NCI-H510A treated with DMSO at 0.1 percent for 48 hours (cell line): ENCODE results near the gene NETO1.
A peak's percentile ranks its signal among the peaks of the same experiment; 100 is the strongest.

ENCODE experiments used
- DNase-seq: peaks from one replicate; lab custom pipeline; 2025; lab: John Stamatoyannopoulos, UW

The NETO1 gene

GRCh38 chr18:72727776-72728175 lies 140.0 kb downstream of the NETO1 start:
- no peak for DNase-seq

- no peak for DNase-seq
Observed at GRCh38 chr18:72727038-72727655, 140.6 kb downstream of the NETO1 start.

- no peak for DNase-seq
Observed at GRCh38 chr18:72726201-72726600, 141.6 kb downstream of the NETO1 start.

- no peak for DNase-seq
Observed at GRCh38 chr18:72721330-72721729, 146.5 kb downstream of the NETO1 start.

- no peak for DNase-seq
Observed at GRCh38 chr18:72720116-72720515, 147.7 kb downstream of the NETO1 start.

GRCh38 chr18:72704202-72704601 lies 163.6 kb downstream of the NETO1 start:
- no peak for DNase-seq

- peak; percentile 76 for DNase-seq
Observed at GRCh38 chr18:72700961-72701710, 166.7 kb downstream of the NETO1 start.

GRCh38 chr18:72697706-72698105 lies 170.1 kb downstream of the NETO1 start:
- no peak for DNase-seq

- no peak for DNase-seq
Observed at GRCh38 chr18:72692595-72692994, 175.2 kb downstream of the NETO1 start.
